ENCODE data around the gene C16orf86.

GRCh38 chr16:67648088-67648763, 18.4 kb upstream of the C16orf86 start:
- TF ChIP-seq CTCF (IDR thresholded peaks at IDR 0.05) (no peak), POLR2A (IDR thresholded peaks at IDR 0.05) (no peak), EP300 (IDR thresholded peaks at IDR 0.05) (no peak)
